H1 (cell line): ENCODE measurements around the gene CCNY. TPM values are rescaled to one million over a fixed set of nuclear protein-coding genes. Genes with fewer than 3 reads are reported as not detected.

ENCODE experiments used
- CTCF ChIA-PET: fragments of 300-600 bp; sonication (Branson Sonifier 250); formaldehyde crosslinking; loops from one replicate; lab custom pipeline; 2021; ENCODE audit not compliant: partially characterized antibody; lab: Charles Lee
- POLR2A ChIA-PET: fragments of 300-600 bp; sonication (Branson Sonifier 250); formaldehyde crosslinking; loops from one replicate; lab custom pipeline; 2021; ENCODE audit warnings: inconsistent platforms; ENCODE audit not compliant: partially characterized antibody; lab: Charles Lee
- DNase-seq, 2 experiments: peaks; one replicate each; pipeline versions ENCODE4 v3.0.0 to v3.0.0-alpha.2; 2010 to 2022; ENCODE audit warnings: low spot score in 2 of 2, low read depth in 1 of 2, mixed read lengths in 1 of 2
- FAIRE-seq: peaks from 2 replicates; lab custom pipeline; 2011; peaks lifted over from hg19 to GRCh38; lab: Jason Lieb, UNC
- H2AFZ ChIP-seq: 2 replicates; pipeline ENCODE4 v1.8.1; 2012; ENCODE audit warnings: low read length, inconsistent platforms
- H2AK5ac ChIP-seq: 2 replicates; pipeline ENCODE4 v1.6.1; 2013; ENCODE audit warnings: low read depth, low read length
- H2BK120ac ChIP-seq: replicated peaks from 2 replicates; pipeline ENCODE3; 2013; ENCODE audit warnings: low read depth, low read length, inconsistent platforms
- H2BK12ac ChIP-seq: 2 replicates; pipeline ENCODE4 v1.6.1; 2013; ENCODE audit warnings: low read depth, low read length
- H2BK15ac ChIP-seq: 2 replicates; pipeline ENCODE4 v1.6.1; 2013; ENCODE audit warnings: low read length
- H2BK20ac ChIP-seq: 2 replicates; pipeline ENCODE4 v1.6.1; 2013; ENCODE audit warnings: low read length
- H2BK5ac ChIP-seq: 2 replicates; pipeline ENCODE4 v1.6.1; 2013; ENCODE audit warnings: low read depth, low read length
- H3K14ac ChIP-seq: 2 replicates; pipeline ENCODE4 v1.6.1; 2013; ENCODE audit warnings: inconsistent platforms; ENCODE audit not compliant: insufficient read length
- H3K18ac ChIP-seq: 2 replicates; pipeline ENCODE4 v1.6.1; 2013; ENCODE audit warnings: low read length; ENCODE audit errors: extremely low read depth
- H3K23ac ChIP-seq: 2 replicates; pipeline ENCODE4 v1.6.1; 2013; ENCODE audit warnings: inconsistent platforms; ENCODE audit not compliant: insufficient read length
- H3K23me2 ChIP-seq: 2 replicates; pipeline ENCODE4 v1.6.1; 2013; ENCODE audit warnings: low read depth, low read length
- H3K27ac ChIP-seq: 2 replicates; pipeline ENCODE4 v1.6.1; 2011; ENCODE audit warnings: low read depth, low read length, inconsistent platforms
- H3K27me3 ChIP-seq, 4 experiments: replicated peaks in 1 of 4; 1 replicate in 1 of 4; 2 replicates in 3 of 4; pipeline versions ENCODE4 v1.6.1 to v1.8.1; 2011 to 2013; ENCODE audit warnings: low read length in 3 of 4, mild to moderate bottlenecking in 3 of 4, inconsistent platforms in 2 of 4, mixed read lengths in 2 of 4, moderate library complexity in 1 of 4; ENCODE audit not compliant: control insufficient read depth in 3 of 4, insufficient read depth in 3 of 4; ENCODE audit errors: extremely low read depth in 1 of 4
- H3K36me3 ChIP-seq, 4 experiments: 2 replicates each; pipeline versions ENCODE4 v1.6.1 to v1.8.1; 2011 to 2013; ENCODE audit warnings: mild to moderate bottlenecking in 4 of 4, low read length in 3 of 4, moderate library complexity in 2 of 4, control low read depth in 1 of 4, inconsistent platforms in 1 of 4; ENCODE audit not compliant: insufficient read depth in 4 of 4, control insufficient read depth in 2 of 4
- H3K4ac ChIP-seq: replicated peaks from 2 replicates; pipeline ENCODE3; 2013; ENCODE audit warnings: low read length, low read depth, mixed read lengths, inconsistent platforms; ENCODE audit not compliant: insufficient read length
- H3K4me1 ChIP-seq, 4 experiments: replicated peaks in 1 of 4; 1 replicate in 1 of 4; 2 replicates in 3 of 4; pipeline versions ENCODE4 v1.6.1 to v1.8.1; 2011 to 2013; ENCODE audit warnings: low read length in 3 of 4, inconsistent platforms in 2 of 4, mixed read lengths in 1 of 4; ENCODE audit not compliant: insufficient read depth in 4 of 4, control insufficient read depth in 3 of 4
- H3K4me2 ChIP-seq, 2 experiments: 2 replicates each; pipeline versions ENCODE4 v1.6.1 to v1.8.1; 2011 to 2013; ENCODE audit warnings: low read depth in 2 of 2, low read length in 2 of 2, control low read depth in 1 of 2, inconsistent platforms in 1 of 2, mild to moderate bottlenecking in 1 of 2; ENCODE audit not compliant: insufficient read depth in 1 of 2
- H3K4me3 ChIP-seq, 4 experiments: fragments of 200-600, 300-600 bp in 1 of 4; sonication (generic), shearing (Covaris generic), sonication (Bioruptor Twin) in 1 of 4; 2 replicates each; pipeline versions ENCODE4 v1.5.1 to v1.8.1; 2011 to 2016; ENCODE audit warnings: low read length in 4 of 4, low read depth in 3 of 4, control low read depth in 2 of 4, inconsistent platforms in 2 of 4, mild to moderate bottlenecking in 2 of 4, mixed read lengths in 1 of 4, moderate library complexity in 1 of 4; ENCODE audit not compliant: insufficient read depth in 2 of 4; ENCODE audit errors: extremely low read depth in 1 of 4
- H3K56ac ChIP-seq: replicated peaks from 2 replicates; pipeline ENCODE3; 2013; ENCODE audit warnings: low read depth, mild to moderate bottlenecking, mixed read lengths, low read length, inconsistent platforms; ENCODE audit not compliant: insufficient read length
- H3K79me1 ChIP-seq: 2 replicates; pipeline ENCODE4 v1.6.1; 2013; ENCODE audit warnings: low read depth, low read length, control low read depth
- H3K79me2 ChIP-seq, 2 experiments: 2 replicates each; pipeline versions ENCODE4 v1.6.1 to v1.8.1; 2012 to 2013; ENCODE audit warnings: low read length in 2 of 2, mild to moderate bottlenecking in 2 of 2, inconsistent platforms in 1 of 2; ENCODE audit not compliant: insufficient read depth in 2 of 2, control insufficient read depth in 1 of 2
- H3K9ac ChIP-seq, 4 experiments: replicated peaks in 1 of 4; 1 replicate in 1 of 4; 2 replicates in 3 of 4; pipeline versions ENCODE4 v1.6.1 to v1.8.1; 2011 to 2013; ENCODE audit warnings: low read depth in 3 of 4, low read length in 3 of 4, control low read depth in 2 of 4, mild to moderate bottlenecking in 2 of 4, moderate library complexity in 2 of 4, inconsistent platforms in 1 of 4; ENCODE audit errors: extremely low read depth in 1 of 4
- H3K9me3 ChIP-seq, 2 experiments: 2 replicates each; pipeline versions ENCODE4 v1.6.1 to v1.8.1; 2012 to 2013; ENCODE audit warnings: mild to moderate bottlenecking in 2 of 2, moderate library complexity in 2 of 2, control low read depth in 1 of 2, inconsistent platforms in 1 of 2, low read depth in 1 of 2, low read length in 1 of 2, mixed read lengths in 1 of 2; ENCODE audit not compliant: insufficient read depth in 2 of 2
- H4K20me1 ChIP-seq, 2 experiments: replicated peaks in 1 of 2; 2 replicates each; pipeline versions ENCODE3 to v1.8.1; 2011 to 2013; ENCODE audit warnings: inconsistent platforms in 2 of 2, low read length in 2 of 2, mild to moderate bottlenecking in 1 of 2; ENCODE audit not compliant: insufficient read depth in 2 of 2, control insufficient read depth in 1 of 2
- H4K5ac ChIP-seq: 2 replicates; pipeline ENCODE4 v1.6.1; 2013; ENCODE audit warnings: low read length, low read depth, mixed read lengths, inconsistent platforms; ENCODE audit not compliant: insufficient read length
- H4K8ac ChIP-seq: 2 replicates; pipeline ENCODE4 v1.8.0; 2013; ENCODE audit warnings: mild to moderate bottlenecking, moderate library complexity, low read length, inconsistent platforms; ENCODE audit not compliant: insufficient read depth; ENCODE audit errors: extremely low read depth
- H4K91ac ChIP-seq: replicated peaks from 2 replicates; pipeline ENCODE3; 2013; ENCODE audit warnings: low read length, mixed read lengths, inconsistent platforms; ENCODE audit not compliant: insufficient read length
- ATF3 ChIP-seq: IDR thresholded peaks from 2 replicates; pipeline ENCODE4 v1.6.1; 2011; ENCODE audit warnings: low read depth, mild to moderate bottlenecking, low read length; ENCODE audit not compliant: insufficient read depth
- CBX5 ChIP-seq: fragments of 300-800, 300-1000 bp; sonication (generic); IDR thresholded peaks from 2 replicates; pipeline ENCODE4 v1.7.1; 2016; ENCODE audit warnings: antibody characterized with exemption, low read length, low read depth
- E2F6 ChIP-seq: IDR thresholded peaks from 2 replicates; pipeline ENCODE4 v1.6.1; 2012; ENCODE audit warnings: inconsistent platforms
- RAD21 ChIP-seq, 2 experiments: IDR thresholded peaks in 1 of 2; conservative IDR thresholded peaks in 1 of 2; 2 replicates each; pipeline ENCODE4 v1.6.1; 2011; ENCODE audit warnings: low read depth in 2 of 2, low read length in 2 of 2, improper control_type of control experiment in 1 of 2, inconsistent platforms in 1 of 2, mild to moderate bottlenecking in 1 of 2, moderate library complexity in 1 of 2
- YY1 ChIP-seq: IDR thresholded peaks from 2 replicates; pipeline ENCODE4 v1.6.1; 2011; ENCODE audit warnings: low read depth, mild to moderate bottlenecking, low read length
- WGBS, 2 experiments: shearing (Covaris generic) in 1 of 2; methylation state at CpG; one replicate each; pipeline versions ENCODE4 v1.1.6 to v1.1.7; 2013 to 2015; ENCODE audit warnings: low lambda C conversion rate in 2 of 2, mixed read lengths in 2 of 2, inconsistent platforms in 1 of 2, low coverage in 1 of 2, missing lambda C conversion rate in 1 of 2; ENCODE audit not compliant: insufficient replicate concordance in 2 of 2, insufficient coverage in 1 of 2, insufficient read length in 1 of 2; ENCODE audit errors: extremely low coverage in 1 of 2, missing lambda C conversion rate in 1 of 2; 5-methylcytosine and 5-hydroxymethylcytosine counted together
- polyA plus RNA-seq, 7 experiments: library from polyadenylated mRNA; depleted of rRNA in 3 of 7; stranded (reverse) in 5 of 7; unstranded in 2 of 7; fragments of >200 nt in 5 of 7; fragments of 200-250 nt in 2 of 7; gene quantifications; 1 replicate in 5 of 7; 2 replicates in 1 of 7; 4 replicates in 1 of 7; pipeline versions ENCODE4 v1.2.1 to v1.2.3, GENCODE V29; 2011 to 2013; ENCODE audit warnings: missing spikeins in 2 of 7, mixed read lengths in 2 of 7
- total RNA-seq: library from RNA; stranded (reverse); fragmentation: NEBNext Ultra II Directional; extraction: Animal tissue kit (Norgen Biotek cat#: 25700); gene quantifications from 2 replicates; pipeline ENCODE4 v1.2.1, GENCODE V29; 2021
- TF ChIP-seq, protein P1 (sequence below), 3 experiments: IDR thresholded peaks; 1 replicate in 2 of 3; 2 replicates in 1 of 3; pipeline versions ENCODE4 v1.5.1 to v1.6.1; 2011; ENCODE audit warnings: low read length in 3 of 3, mild to moderate bottlenecking in 3 of 3, inconsistent platforms in 2 of 3, low read depth in 1 of 3, moderate library complexity in 1 of 3; ENCODE audit not compliant: insufficient read depth in 1 of 3; ENCODE audit errors: control extremely low read depth in 1 of 3

CCNY gene
- total and polyA plus RNA-seq, 2 of the 8 experiments (the other 6 are each of a cell fraction or from before 2014, with no cell fraction given), result 25.3 to 68.2 TPM

GRCh38 chr10:35546824-35547225, 210.5 kb downstream of the CCNY start:
- H3K79me1 ChIP-seq, result no peaks in the 10 kb centered on the region
- no peak overlapping the region for H4K5ac ChIP-seq
- no peak overlapping the region for H3K4ac ChIP-seq
- no peak overlapping the region for H2AK5ac ChIP-seq
- CTCF ChIA-PET, result interaction anchor here (0.7 to 4.3 kb wide), 12 partner anchors 14 to 428 kb away, joined by 3 to 13 read pairs (median 4); no protein-coding TSS in a partner anchor
- H2BK5ac ChIP-seq, result no peak overlapping the region
- no peak overlapping the region for H3K56ac ChIP-seq
- no peaks in the 10 kb centered on the region for H3K9me3 ChIP-seq
- 95% methylated on average over 4 of the region's 4 CpGs; no CpG with 5 or more reads in 1 of the 2 experiments for WGBS, 2 experiments
- H2BK120ac ChIP-seq, result no peak overlapping the region
- TF ChIP-seq YY1, result no peak
- TF ChIP-seq E2F6, result no peak
- no peak for TF ChIP-seq CBX5
- TF ChIP-seq ATF3, result no peak
- TF ChIP-seq, protein P1, sequence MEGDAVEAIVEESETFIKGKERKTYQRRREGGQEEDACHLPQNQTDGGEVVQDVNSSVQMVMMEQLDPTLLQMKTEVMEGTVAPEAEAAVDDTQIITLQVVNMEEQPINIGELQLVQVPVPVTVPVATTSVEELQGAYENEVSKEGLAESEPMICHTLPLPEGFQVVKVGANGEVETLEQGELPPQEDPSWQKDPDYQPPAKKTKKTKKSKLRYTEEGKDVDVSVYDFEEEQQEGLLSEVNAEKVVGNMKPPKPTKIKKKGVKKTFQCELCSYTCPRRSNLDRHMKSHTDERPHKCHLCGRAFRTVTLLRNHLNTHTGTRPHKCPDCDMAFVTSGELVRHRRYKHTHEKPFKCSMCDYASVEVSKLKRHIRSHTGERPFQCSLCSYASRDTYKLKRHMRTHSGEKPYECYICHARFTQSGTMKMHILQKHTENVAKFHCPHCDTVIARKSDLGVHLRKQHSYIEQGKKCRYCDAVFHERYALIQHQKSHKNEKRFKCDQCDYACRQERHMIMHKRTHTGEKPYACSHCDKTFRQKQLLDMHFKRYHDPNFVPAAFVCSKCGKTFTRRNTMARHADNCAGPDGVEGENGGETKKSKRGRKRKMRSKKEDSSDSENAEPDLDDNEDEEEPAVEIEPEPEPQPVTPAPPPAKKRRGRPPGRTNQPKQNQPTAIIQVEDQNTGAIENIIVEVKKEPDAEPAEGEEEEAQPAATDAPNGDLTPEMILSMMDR (IDR thresholded peaks at IDR 0.05; ENCODE audit: control extremely low read depth in 1 of 3, insufficient read depth in 1 of 3, low read depth in 1 of 3, low read length in 3 of 3), result peak; percentile 26 to 34 (median 32); a peak in 3 of 4 replicates
- peak; percentile 33 to 49; a peak in 3 of 4 replicates for TF ChIP-seq RAD21 (IDR thresholded peaks at IDR 0.05 in 1 of 2, conservative IDR thresholded peaks at IDR 0.05 in 1 of 2; ENCODE audit: low read depth in 2 of 2, low read length in 2 of 2)
- TF ChIP-seq, all 59 proteins: peak for 2
- H3K18ac ChIP-seq, result no peak overlapping the region
- H3K27me3 ChIP-seq, result no peaks in the 10 kb centered on the region
- no peak overlapping the region for H2BK15ac ChIP-seq
- H3K9ac ChIP-seq, result no peak overlapping the region
- H4K91ac ChIP-seq, result no peak overlapping the region
- H3K14ac ChIP-seq, result no peak overlapping the region
- POLR2A ChIA-PET, result interaction anchor here (1.0 kb wide), 1 partner anchor 276 kb away, joined by 3 read pairs; no protein-coding TSS in a partner anchor
- no peaks in the 10 kb centered on the region for H3K23me2 ChIP-seq
- H2BK12ac ChIP-seq, result no peak overlapping the region
- H2AFZ ChIP-seq, result no peak overlapping the region
- H4K8ac ChIP-seq, result no peak overlapping the region
- 0 out of 8 replicates have a peak, but pooled peaks cover 0 to 3% (median 0%) of the 10 kb centered on the region in 4 experiments for H3K36me3 ChIP-seq
- no peaks in the 10 kb centered on the region for H4K20me1 ChIP-seq
- H3K23ac ChIP-seq, result no peak overlapping the region
- DNase-seq (no peak), FAIRE-seq (no peak)
- H3K4me2 ChIP-seq, result no peak overlapping the region
- H3K4me3 ChIP-seq, result no peak overlapping the region
- H3K27ac ChIP-seq, result no peak overlapping the region
- H2BK20ac ChIP-seq, result no peak overlapping the region
- H3K4me1 ChIP-seq, result no peaks in the 10 kb centered on the region
- H3K79me2 ChIP-seq, result 0 out of 4 replicates have a peak, but pooled peaks cover 0 to 3% of the 10 kb centered on the region in 2 experiments
